IMR-90 (cell line): ENCODE results near the gene ZFX.

ENCODE experiments used
- BHLHE40 ChIP-seq: fragments of 150-350 bp; IDR thresholded peaks from 2 replicates; pipeline ENCODE4 v1.6.1; 2016; ENCODE audit warnings: mild to moderate bottlenecking, low read depth, low read length
- MAFK ChIP-seq: IDR thresholded peaks from 2 replicates; pipeline ENCODE4 v1.6.1; 2012; ENCODE audit warnings: low read depth, low read length, improper control_type of control experiment
- NFE2L2 ChIP-seq: fragments of 150-350 bp; IDR thresholded peaks from 2 replicates; pipeline ENCODE4 v1.6.1; 2016; ENCODE audit warnings: low read depth, mild to moderate bottlenecking, low read length
- POLR2A ChIP-seq: IDR thresholded peaks from 2 replicates; pipeline ENCODE4 v1.6.1; 2012; ENCODE audit warnings: mild to moderate bottlenecking, low read depth, low read length
- RCOR1 ChIP-seq: IDR thresholded peaks from 2 replicates; pipeline ENCODE4 v1.6.1; 2012; ENCODE audit warnings: mild to moderate bottlenecking, low read length, improper control_type of control experiment; ENCODE audit not compliant: insufficient replicate concordance
- TF ChIP-seq, protein P1 (sequence below): conservative IDR thresholded peaks from 2 replicates; pipeline ENCODE4 v1.5.1; 2012; ENCODE audit warnings: mild to moderate bottlenecking, low read depth, low read length, improper control_type of control experiment
- TF ChIP-seq, protein P2 (sequence below): fragments of 150-350 bp; IDR thresholded peaks from 2 replicates; pipeline ENCODE4 v1.6.1; 2016; ENCODE audit warnings: low read depth, mild to moderate bottlenecking, low read length, moderate library complexity, borderline replicate concordance

DNA sequence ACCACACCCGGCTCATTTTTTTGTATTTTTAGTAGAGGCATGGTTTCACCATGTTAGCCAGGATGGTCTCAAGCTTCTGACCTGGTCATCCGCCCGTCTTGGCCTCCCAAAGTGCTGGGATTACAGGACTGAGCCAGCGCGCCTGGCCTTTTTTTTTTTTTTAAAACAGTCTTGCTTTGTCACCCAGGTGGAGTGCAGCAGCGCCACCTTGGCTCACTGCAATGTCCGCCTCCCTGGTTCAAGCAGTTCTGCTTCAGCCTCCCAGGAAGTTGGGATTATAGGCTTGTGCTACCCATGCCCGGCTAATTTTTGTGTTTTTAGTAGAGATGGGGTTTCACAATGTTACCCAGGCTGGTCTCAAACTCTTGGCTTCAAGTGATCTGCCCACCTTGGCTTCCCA lies 28.9 kb downstream of the ZFX start:
- TF ChIP-seq RCOR1 (no peak), NFE2L2 (no peak), MAFK (no peak), POLR2A (no peak), BHLHE40 (no peak)
- TF ChIP-seq, protein P1, sequence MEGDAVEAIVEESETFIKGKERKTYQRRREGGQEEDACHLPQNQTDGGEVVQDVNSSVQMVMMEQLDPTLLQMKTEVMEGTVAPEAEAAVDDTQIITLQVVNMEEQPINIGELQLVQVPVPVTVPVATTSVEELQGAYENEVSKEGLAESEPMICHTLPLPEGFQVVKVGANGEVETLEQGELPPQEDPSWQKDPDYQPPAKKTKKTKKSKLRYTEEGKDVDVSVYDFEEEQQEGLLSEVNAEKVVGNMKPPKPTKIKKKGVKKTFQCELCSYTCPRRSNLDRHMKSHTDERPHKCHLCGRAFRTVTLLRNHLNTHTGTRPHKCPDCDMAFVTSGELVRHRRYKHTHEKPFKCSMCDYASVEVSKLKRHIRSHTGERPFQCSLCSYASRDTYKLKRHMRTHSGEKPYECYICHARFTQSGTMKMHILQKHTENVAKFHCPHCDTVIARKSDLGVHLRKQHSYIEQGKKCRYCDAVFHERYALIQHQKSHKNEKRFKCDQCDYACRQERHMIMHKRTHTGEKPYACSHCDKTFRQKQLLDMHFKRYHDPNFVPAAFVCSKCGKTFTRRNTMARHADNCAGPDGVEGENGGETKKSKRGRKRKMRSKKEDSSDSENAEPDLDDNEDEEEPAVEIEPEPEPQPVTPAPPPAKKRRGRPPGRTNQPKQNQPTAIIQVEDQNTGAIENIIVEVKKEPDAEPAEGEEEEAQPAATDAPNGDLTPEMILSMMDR, result no peak
- TF ChIP-seq, protein P2, sequence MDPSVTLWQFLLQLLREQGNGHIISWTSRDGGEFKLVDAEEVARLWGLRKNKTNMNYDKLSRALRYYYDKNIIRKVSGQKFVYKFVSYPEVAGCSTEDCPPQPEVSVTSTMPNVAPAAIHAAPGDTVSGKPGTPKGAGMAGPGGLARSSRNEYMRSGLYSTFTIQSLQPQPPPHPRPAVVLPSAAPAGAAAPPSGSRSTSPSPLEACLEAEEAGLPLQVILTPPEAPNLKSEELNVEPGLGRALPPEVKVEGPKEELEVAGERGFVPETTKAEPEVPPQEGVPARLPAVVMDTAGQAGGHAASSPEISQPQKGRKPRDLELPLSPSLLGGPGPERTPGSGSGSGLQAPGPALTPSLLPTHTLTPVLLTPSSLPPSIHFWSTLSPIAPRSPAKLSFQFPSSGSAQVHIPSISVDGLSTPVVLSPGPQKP, result no peak
